WTC11 (cell line): ENCODE data around the gene SYTL1. TPM values are rescaled to one million over a fixed set of nuclear protein-coding genes. Genes with fewer than 3 reads are reported as not detected.

Experiments
- ETV6 ChIP-seq: sonication (generic); formaldehyde crosslinking; IDR thresholded peaks from 2 replicates; pipeline ENCODE4 v1.8.1; 2022; ENCODE audit warnings: mild to moderate bottlenecking, missing genetic modification reagents
- FOXP1 ChIP-seq: sonication (generic); formaldehyde crosslinking; IDR thresholded peaks from 2 replicates; pipeline ENCODE4 v1.8.0; 2022; ENCODE audit warnings: missing genetic modification reagents, mild to moderate bottlenecking, moderate library complexity, borderline replicate concordance
- GABPB1 ChIP-seq: sonication (generic); formaldehyde crosslinking; IDR thresholded peaks from 2 replicates; pipeline ENCODE4 v1.8.1; 2023; ENCODE audit warnings: mild to moderate bottlenecking, missing genetic modification reagents
- GTF2I ChIP-seq: fragments of 250-450 bp; sonication (Bioruptor Pico); conservative IDR thresholded peaks from 2 replicates; pipeline ENCODE4 v1.4.0; 2021; ENCODE audit warnings: mild to moderate bottlenecking
- JAZF1 ChIP-seq: fragments of 250-450 bp; sonication (Bioruptor Pico); IDR thresholded peaks from 2 replicates; pipeline ENCODE4 v1.9.0; 2021; ENCODE audit warnings: moderate library complexity, mild to moderate bottlenecking, inconsistent platforms
- JUN ChIP-seq: sonication (generic); formaldehyde crosslinking; IDR thresholded peaks from 2 replicates; pipeline ENCODE4 v1.8.0; 2023; ENCODE audit warnings: mild to moderate bottlenecking, missing genetic modification reagents
- KAT7 ChIP-seq: sonication (generic); formaldehyde crosslinking; IDR thresholded peaks from 2 replicates; pipeline ENCODE4 v1.8.1; 2023; ENCODE audit warnings: missing genetic modification reagents, mild to moderate bottlenecking, borderline replicate concordance
- MYBL2 ChIP-seq: sonication (generic); formaldehyde crosslinking; IDR thresholded peaks from 2 replicates; pipeline ENCODE4 v1.8.1; 2023; ENCODE audit warnings: mild to moderate bottlenecking, moderate library complexity, missing genetic modification reagents
- RORB ChIP-seq: fragments of 250-450 bp; sonication (Bioruptor Pico); IDR thresholded peaks from 2 replicates; pipeline ENCODE4 v1.9.0; 2021; ENCODE audit warnings: mild to moderate bottlenecking
- SMAD3 ChIP-seq: sonication (generic); formaldehyde crosslinking; IDR thresholded peaks from 2 replicates; pipeline ENCODE4 v1.8.0; 2022; ENCODE audit warnings: missing genetic modification reagents, mild to moderate bottlenecking, borderline replicate concordance
- ZNF121 ChIP-seq: sonication (generic); formaldehyde crosslinking; IDR thresholded peaks from 2 replicates; pipeline ENCODE4 v1.8.0; 2023; ENCODE audit warnings: missing genetic modification reagents
- ZNF396 ChIP-seq: fragments of 250-450 bp; sonication (Bioruptor Pico); IDR thresholded peaks from 2 replicates; pipeline ENCODE4 v1.8.0; 2021; ENCODE audit warnings: mild to moderate bottlenecking, moderate library complexity, borderline replicate concordance
- ZNF423 ChIP-seq: fragments of 250-450 bp; sonication (Bioruptor Pico); IDR thresholded peaks from 2 replicates; pipeline ENCODE4 v2.1.2; 2022; ENCODE audit warnings: mild to moderate bottlenecking, moderate library complexity
- total RNA-seq: library from RNA; stranded (reverse); gene quantifications from 3 replicates; pipeline ENCODE4 v1.2.3, GENCODE V29; 2021
- TF ChIP-seq, protein P1 (sequence below): fragments of 250-450 bp; sonication (Bioruptor Pico); IDR thresholded peaks from 2 replicates; pipeline ENCODE4 v1.9.0; 2021; ENCODE audit warnings: mild to moderate bottlenecking
- TF ChIP-seq, protein P2 (sequence below): sonication (generic); formaldehyde crosslinking; IDR thresholded peaks from 2 replicates; pipeline ENCODE4 v1.8.0; 2022; ENCODE audit warnings: mild to moderate bottlenecking, missing genetic modification reagents
- TF ChIP-seq, protein P3 (sequence below): sonication (generic); formaldehyde crosslinking; IDR thresholded peaks from 2 replicates; pipeline ENCODE4 v1.8.0; 2022; ENCODE audit warnings: mild to moderate bottlenecking, missing genetic modification reagents
- TF ChIP-seq, protein P4 (sequence below): fragments of 250-450 bp; sonication (Bioruptor Pico); IDR thresholded peaks from 2 replicates; pipeline ENCODE4 v1.9.0; 2021; ENCODE audit warnings: moderate library complexity, mild to moderate bottlenecking, inconsistent platforms, borderline replicate concordance
- TF ChIP-seq, protein P5 (sequence below): fragments of 250-450 bp; sonication (Bioruptor Pico); IDR thresholded peaks from 2 replicates; pipeline ENCODE4 v2.1.2; 2022; ENCODE audit warnings: mild to moderate bottlenecking, moderate library complexity
- TF ChIP-seq, protein P6 (sequence below): sonication (generic); formaldehyde crosslinking; IDR thresholded peaks from 2 replicates; pipeline ENCODE4 v1.8.1; 2023; ENCODE audit warnings: mild to moderate bottlenecking, missing genetic modification reagents
- TF ChIP-seq, protein P7 (sequence below): sonication (generic); formaldehyde crosslinking; conservative IDR thresholded peaks from 2 replicates; pipeline ENCODE4 v1.8.1; 2023; ENCODE audit warnings: mild to moderate bottlenecking, low read depth, missing genetic modification reagents, moderate library complexity
- TF ChIP-seq, protein P8 (sequence below): fragments of 250-450 bp; sonication (Bioruptor Pico); conservative IDR thresholded peaks from 2 replicates; pipeline ENCODE4 v1.9.0; 2021; ENCODE audit warnings: mild to moderate bottlenecking
- TF ChIP-seq, protein P9 (sequence below): sonication (generic); formaldehyde crosslinking; conservative IDR thresholded peaks from 2 replicates; pipeline ENCODE4 v1.8.1; 2022; ENCODE audit warnings: mild to moderate bottlenecking, missing genetic modification reagents

Gene SYTL1
- total RNA-seq, 1 experiment from 2014 or later, result 18.0 TPM

DNA sequence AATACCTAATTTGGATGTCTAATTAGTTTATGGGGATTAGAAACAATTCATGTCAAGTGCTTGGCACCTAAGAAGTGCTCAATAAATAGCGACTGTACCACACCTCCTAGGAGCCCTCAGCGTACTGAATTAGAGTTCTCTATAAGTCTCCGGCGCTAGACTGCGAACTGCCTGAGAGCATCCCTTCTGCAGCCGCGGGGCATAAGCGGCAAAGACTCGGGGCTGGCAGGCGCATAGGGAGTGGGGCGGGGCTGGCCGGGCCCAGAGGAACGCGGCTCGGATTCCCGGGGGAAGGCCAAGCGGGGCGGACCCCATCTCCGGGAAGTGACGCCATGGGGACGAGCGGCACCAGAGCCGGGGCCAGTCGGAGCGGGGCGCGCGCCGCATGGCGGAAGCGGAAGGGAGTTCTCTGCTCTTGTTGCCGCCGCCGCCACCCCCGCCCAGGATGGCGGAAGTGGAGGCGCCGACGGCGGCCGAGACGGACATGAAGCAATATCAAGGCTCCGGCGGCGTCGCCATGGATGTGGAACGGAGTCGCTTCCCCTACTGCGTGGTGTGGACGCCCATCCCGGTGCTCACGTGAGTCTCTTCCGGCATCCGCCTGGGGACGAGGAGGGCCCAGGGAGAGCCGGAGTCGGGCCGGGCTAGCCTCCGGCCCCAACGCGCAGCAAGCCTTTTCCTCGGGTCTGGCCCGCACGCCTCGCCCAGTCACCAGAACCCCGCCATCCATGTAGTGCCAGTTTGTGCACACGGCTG, 19.8 kb upstream of the SYTL1 start, which contains the start of gene TMEM222 (continued):
- TF ChIP-seq, protein P1, sequence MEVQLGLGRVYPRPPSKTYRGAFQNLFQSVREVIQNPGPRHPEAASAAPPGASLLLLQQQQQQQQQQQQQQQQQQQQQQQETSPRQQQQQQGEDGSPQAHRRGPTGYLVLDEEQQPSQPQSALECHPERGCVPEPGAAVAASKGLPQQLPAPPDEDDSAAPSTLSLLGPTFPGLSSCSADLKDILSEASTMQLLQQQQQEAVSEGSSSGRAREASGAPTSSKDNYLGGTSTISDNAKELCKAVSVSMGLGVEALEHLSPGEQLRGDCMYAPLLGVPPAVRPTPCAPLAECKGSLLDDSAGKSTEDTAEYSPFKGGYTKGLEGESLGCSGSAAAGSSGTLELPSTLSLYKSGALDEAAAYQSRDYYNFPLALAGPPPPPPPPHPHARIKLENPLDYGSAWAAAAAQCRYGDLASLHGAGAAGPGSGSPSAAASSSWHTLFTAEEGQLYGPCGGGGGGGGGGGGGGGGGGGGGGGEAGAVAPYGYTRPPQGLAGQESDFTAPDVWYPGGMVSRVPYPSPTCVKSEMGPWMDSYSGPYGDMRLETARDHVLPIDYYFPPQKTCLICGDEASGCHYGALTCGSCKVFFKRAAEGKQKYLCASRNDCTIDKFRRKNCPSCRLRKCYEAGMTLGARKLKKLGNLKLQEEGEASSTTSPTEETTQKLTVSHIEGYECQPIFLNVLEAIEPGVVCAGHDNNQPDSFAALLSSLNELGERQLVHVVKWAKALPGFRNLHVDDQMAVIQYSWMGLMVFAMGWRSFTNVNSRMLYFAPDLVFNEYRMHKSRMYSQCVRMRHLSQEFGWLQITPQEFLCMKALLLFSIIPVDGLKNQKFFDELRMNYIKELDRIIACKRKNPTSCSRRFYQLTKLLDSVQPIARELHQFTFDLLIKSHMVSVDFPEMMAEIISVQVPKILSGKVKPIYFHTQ (CRISPR knock-in tag), result no peak
- TF ChIP-seq, protein P2, sequence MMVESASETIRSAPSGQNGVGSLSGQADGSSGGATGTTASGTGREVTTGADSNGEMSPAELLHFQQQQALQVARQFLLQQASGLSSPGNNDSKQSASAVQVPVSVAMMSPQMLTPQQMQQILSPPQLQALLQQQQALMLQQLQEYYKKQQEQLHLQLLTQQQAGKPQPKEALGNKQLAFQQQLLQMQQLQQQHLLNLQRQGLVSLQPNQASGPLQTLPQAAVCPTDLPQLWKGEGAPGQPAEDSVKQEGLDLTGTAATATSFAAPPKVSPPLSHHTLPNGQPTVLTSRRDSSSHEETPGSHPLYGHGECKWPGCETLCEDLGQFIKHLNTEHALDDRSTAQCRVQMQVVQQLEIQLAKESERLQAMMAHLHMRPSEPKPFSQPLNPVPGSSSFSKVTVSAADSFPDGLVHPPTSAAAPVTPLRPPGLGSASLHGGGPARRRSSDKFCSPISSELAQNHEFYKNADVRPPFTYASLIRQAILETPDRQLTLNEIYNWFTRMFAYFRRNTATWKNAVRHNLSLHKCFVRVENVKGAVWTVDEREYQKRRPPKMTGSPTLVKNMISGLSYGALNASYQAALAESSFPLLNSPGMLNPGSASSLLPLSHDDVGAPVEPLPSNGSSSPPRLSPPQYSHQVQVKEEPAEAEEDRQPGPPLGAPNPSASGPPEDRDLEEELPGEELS (CRISPR knock-in tag), result no peak
- TF ChIP-seq GABPB1 (CRISPR knock-in tag) (peak; percentile 96), MYBL2 (CRISPR knock-in tag) (peak; percentile 89), JAZF1 (CRISPR knock-in tag) (no peak), KAT7 (CRISPR knock-in tag) (0 out of 2 replicates have a peak, but pooled peaks have one; percentile 78), SMAD3 (peak; percentile 73), RORB (no peak), JUN (CRISPR knock-in tag) (no peak), ETV6 (CRISPR knock-in tag) (peak; percentile 94), FOXP1 (CRISPR knock-in tag) (peak; percentile 91), ZNF121 (CRISPR knock-in tag) (no peak), ZNF423 (CRISPR knock-in tag) (no peak), GTF2I (CRISPR knock-in tag) (no peak), ZNF396 (CRISPR knock-in tag) (no peak)
- TF ChIP-seq, protein P3, sequence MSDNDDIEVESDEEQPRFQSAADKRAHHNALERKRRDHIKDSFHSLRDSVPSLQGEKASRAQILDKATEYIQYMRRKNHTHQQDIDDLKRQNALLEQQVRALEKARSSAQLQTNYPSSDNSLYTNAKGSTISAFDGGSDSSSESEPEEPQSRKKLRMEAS (CRISPR knock-in tag), result peak; percentile 91
- TF ChIP-seq, protein P4, sequence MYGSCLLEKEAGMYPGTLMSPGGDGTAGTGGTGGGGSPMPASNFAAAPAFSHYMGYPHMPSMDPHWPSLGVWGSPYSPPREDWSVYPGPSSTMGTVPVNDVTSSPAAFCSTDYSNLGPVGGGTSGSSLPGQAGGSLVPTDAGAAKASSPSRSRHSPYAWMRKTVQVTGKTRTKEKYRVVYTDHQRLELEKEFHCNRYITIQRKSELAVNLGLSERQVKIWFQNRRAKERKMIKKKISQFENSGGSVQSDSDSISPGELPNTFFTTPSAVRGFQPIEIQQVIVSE (CRISPR knock-in tag), result no peak
- TF ChIP-seq, protein P5, sequence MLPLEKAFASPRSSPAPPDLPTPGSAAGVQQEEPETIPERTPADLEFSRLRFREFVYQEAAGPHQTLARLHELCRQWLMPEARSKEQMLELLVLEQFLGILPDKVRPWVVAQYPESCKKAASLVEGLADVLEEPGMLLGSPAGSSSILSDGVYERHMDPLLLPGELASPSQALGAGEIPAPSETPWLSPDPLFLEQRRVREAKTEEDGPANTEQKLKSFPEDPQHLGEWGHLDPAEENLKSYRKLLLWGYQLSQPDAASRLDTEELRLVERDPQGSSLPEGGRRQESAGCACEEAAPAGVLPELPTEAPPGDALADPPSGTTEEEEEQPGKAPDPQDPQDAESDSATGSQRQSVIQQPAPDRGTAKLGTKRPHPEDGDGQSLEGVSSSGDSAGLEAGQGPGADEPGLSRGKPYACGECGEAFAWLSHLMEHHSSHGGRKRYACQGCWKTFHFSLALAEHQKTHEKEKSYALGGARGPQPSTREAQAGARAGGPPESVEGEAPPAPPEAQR, result no peak
- TF ChIP-seq, protein P6, sequence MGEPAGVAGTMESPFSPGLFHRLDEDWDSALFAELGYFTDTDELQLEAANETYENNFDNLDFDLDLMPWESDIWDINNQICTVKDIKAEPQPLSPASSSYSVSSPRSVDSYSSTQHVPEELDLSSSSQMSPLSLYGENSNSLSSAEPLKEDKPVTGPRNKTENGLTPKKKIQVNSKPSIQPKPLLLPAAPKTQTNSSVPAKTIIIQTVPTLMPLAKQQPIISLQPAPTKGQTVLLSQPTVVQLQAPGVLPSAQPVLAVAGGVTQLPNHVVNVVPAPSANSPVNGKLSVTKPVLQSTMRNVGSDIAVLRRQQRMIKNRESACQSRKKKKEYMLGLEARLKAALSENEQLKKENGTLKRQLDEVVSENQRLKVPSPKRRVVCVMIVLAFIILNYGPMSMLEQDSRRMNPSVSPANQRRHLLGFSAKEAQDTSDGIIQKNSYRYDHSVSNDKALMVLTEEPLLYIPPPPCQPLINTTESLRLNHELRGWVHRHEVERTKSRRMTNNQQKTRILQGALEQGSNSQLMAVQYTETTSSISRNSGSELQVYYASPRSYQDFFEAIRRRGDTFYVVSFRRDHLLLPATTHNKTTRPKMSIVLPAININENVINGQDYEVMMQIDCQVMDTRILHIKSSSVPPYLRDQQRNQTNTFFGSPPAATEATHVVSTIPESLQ (CRISPR knock-in tag), result no peak
- TF ChIP-seq, protein P7, sequence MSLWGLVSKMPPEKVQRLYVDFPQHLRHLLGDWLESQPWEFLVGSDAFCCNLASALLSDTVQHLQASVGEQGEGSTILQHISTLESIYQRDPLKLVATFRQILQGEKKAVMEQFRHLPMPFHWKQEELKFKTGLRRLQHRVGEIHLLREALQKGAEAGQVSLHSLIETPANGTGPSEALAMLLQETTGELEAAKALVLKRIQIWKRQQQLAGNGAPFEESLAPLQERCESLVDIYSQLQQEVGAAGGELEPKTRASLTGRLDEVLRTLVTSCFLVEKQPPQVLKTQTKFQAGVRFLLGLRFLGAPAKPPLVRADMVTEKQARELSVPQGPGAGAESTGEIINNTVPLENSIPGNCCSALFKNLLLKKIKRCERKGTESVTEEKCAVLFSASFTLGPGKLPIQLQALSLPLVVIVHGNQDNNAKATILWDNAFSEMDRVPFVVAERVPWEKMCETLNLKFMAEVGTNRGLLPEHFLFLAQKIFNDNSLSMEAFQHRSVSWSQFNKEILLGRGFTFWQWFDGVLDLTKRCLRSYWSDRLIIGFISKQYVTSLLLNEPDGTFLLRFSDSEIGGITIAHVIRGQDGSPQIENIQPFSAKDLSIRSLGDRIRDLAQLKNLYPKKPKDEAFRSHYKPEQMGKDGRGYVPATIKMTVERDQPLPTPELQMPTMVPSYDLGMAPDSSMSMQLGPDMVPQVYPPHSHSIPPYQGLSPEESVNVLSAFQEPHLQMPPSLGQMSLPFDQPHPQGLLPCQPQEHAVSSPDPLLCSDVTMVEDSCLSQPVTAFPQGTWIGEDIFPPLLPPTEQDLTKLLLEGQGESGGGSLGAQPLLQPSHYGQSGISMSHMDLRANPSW (CRISPR knock-in tag), result no peak
- TF ChIP-seq, protein P8, sequence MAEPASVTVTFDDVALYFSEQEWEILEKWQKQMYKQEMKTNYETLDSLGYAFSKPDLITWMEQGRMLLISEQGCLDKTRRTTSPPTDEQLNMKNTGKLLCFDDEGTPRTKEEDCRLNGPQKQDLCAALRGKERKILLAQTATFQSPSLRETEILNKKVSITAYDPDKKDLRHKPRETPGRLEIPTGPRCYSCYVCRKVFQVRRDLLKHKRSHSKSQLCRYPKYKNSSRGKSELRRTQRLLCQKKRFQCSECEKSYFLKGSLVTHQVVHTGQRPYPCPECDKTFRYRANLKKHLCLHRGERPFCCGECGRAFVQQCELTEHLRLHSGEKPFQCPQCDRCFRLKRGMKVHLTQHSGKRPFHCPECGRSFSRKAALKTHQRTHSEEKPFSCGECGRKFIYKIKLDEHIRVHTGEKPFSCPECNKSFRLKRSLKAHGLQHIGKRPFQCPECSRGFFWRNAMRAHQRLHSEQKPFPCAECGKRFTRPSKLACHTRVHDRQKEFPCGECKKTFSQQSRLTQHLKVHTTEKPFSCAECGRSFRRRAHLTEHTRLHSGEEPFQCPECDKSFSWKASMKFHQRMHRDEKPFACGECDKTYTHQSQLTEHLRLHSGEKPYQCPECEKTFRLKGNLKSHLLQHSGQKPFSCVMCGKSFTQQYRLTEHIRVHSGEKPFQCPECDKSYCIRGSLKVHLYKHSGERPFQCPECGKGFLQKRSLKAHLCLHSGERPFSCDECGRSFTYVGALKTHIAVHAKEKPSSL (CRISPR knock-in tag), result no peak
- TF ChIP-seq, protein P9, sequence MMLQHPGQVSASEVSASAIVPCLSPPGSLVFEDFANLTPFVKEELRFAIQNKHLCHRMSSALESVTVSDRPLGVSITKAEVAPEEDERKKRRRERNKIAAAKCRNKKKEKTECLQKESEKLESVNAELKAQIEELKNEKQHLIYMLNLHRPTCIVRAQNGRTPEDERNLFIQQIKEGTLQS, result no peak
